GM03348 (cell line): Measurements from ENCODE around the gene PTRH1.

Experiments
- DNase-seq: peaks from one replicate; pipeline ENCODE4 v3.0.0; 2012; ENCODE audit warnings: low spot score

The PTRH1 gene

DNA sequence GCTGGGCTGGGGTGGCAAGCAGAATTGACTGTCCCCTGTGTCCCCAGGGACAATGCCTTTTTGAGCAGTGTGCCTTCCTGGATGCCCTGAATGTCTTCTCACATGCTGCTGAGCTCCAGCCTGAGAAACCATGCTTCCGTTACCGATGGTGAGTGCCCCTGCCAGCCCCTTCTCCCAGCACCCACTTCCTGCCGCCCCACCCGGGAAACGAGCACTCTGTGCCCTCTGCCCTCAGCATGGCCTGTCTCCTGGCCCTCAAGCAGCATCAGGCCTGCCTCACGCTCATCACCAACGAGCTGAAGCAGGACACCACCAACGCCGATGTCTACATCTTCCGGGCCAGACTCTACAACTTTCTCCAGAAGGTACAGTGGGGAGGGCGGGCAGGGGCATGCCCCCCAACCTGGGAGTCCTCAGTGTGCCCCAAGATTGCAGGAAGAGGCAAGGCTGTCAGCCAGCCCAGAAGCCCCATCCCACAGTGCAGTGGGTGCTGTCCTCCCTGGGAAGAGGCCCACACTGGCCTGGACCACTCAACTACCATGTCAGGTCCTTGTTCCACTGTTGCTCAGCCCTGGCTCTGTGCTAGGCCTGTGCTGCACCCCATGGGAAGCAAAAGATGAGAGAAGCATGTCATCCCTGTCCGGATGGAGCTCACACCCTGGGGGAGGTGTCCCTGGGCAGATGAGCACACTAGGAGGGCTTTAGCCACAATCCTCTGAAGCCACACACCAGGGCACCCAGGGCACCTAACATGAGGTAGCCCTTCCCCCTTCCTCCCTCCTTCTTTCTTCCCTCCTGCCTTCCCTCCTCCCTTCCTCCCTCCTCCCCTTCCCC is 4.8 kb upstream of the PTRH1 start:
- no peak for DNase-seq

DNA sequence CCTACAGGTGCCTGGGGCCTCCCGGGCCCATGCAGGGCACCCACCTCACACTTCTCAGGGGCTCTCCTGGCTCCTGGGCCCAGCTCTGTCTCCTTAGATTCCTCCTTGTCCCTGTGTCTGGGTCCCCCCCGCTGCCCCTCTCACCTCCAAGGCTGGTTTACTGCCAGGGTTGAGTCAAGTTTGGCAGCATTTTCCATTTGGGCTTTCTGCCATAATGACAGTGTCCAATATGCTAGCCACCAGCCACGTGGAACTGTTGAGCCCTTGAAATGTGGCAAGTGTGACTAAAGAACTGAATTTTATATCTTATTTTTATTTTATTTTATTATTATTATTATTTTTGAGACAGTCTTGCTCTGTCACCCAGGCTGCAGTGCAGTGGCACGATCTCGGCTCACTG is 2.3 kb upstream of the PTRH1 start:
- DNase-seq = no peak

DNA sequence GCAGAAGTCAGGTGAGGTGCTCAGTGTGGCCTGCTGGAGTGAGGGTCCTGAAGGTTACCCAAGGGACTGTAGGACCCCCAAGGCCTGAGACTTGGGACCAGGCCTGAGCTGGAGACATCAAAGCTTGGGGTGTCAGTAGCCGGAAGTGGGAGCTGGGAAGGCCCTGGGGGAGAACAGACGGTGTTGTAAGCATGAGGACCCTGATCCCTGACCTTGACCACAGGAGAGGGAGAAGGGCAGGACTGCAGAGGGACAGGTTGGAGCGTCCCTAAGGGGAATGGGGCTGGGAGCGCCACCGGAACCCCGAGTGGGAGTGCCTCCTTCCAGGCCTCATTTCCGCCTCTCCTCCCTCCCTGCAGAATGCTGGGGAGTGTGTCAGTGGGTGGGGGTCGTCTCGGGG is 949 bp upstream of the PTRH1 start:
- no peak for DNase-seq

GRCh38 chr9:127714951-127715469 is 453 bp downstream of the PTRH1 start:
- DNase-seq = peak; percentile 60

DNA sequence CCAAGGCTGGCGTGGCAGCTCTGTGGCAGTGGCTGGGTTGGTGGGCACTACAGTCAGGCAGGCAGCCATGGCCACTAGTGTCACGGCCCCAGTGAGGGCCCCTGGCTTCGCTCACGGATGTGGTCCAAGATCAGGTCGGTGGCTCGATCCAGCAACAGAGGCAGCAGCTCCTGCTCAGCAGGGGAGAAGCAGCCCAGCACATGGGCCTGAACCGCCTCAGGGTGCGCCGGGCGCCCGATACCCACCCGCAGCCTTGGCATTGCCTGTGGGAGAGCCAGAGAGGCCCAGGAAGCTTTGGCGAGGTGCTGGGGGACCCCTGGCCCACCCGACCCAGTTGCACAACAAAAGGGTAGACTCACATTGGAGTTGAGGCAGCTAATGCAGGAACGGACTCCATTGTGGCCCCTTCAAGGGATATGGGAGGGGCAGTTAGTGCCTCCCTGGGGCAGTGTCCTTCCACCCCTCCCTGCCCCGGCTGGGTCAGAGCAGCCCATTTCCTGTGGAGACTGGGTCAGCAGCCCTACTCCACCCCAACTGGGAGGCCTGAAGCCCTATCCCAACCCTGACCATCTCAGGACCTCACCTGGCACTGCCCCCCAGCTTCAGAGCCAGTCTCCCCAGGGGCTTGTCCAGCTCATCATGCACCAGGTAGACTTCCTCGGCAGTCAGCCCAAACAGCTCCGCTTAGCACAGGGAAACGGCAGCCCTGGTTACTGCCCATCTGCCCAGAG is 1.3 kb downstream of the PTRH1 start:
- no peak for DNase-seq

- DNase-seq = no peak
Observed at GRCh38 chr9:127712867-127713266, 2.6 kb downstream of the PTRH1 start.

DNA sequence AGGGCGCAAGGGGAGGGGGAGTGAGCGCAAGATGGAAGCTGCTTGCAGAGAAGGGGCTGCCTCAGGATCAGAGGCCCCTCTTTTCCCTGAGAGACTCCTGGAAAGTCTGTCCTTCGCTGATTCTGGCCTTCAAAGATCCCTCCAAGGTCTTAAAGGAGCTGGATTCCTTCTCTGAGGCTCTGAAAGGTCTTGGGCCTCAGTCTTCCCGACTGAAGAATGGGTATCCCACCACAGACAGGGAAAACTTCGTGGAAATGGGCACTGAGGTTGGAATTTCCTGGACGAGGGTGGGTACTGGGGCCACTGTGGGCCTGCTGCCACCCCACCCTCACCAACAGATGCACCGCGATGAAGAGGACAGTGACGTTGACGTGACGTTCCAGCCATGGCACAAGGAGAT is 3.1 kb downstream of the PTRH1 start:
- no peak for DNase-seq

DNA sequence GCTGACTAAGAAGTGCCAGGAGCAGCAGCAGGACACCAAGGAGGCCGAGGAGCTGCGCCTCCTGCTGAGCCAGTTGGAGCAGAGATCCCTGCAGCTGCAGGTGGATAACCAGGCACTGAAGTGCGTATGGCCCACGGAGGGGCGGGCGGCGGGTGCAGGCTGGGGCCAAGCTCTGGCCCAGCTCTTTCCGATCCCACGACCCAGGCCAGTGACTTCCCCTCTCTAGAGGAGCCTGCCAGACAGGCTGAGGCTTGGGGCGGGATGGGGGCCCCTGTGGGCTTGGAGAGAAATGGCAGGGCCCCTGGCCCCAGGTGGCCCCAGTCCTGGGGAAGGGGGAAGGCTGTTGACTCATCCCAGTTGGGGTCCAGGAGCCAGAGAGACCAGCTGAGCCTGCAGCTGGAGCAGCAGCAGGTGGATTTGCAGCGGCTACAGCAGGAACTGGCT is 3.6 kb downstream of the PTRH1 start:
- DNase-seq = no peak

DNA sequence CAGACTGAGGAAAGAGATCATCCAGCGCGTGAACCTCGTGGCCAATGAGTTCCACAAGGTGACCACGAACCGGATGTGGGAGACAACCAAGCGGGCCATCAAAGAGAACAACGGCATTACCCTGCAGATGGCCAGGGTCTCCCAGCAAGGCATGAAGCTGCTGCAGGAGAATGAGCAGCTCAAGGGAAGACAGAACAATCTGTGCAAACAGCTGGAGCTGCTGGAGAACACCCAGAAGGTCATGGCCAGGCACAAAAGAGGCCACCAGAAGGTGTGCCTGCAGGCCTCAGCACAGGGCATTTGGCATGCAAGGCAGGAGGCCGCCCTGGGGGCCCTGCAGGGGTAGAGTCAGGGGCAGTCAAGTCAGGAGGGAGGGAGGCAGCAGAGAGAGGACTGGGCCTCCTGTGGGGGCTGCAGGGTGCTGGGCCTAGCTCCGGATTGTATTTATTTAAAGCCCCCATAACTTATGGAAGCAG is 4.2 kb downstream of the PTRH1 start:
- no peak for DNase-seq

- no peak for DNase-seq
Observed at GRCh38 chr9:127710204-127710783, 5.2 kb downstream of the PTRH1 start.

GRCh38 chr9:127708952-127709587 is 6.4 kb downstream of the PTRH1 start:
- DNase-seq = no peak

- no peak for DNase-seq
Observed at GRCh38 chr9:127707766-127708165, 7.7 kb downstream of the PTRH1 start.

GRCh38 chr9:127706836-127707241 is 8.6 kb downstream of the PTRH1 start, which contains the start of gene CFAP157:
CFAP157 (plus strand) TSS chr9:127706988; CDS start chr9:127707032, 44 bp downstream.
- DNase-seq = no peak

GRCh38 chr9:127705577-127706379 is 9.7 kb downstream of the PTRH1 start:
- no peak for DNase-seq

DNA sequence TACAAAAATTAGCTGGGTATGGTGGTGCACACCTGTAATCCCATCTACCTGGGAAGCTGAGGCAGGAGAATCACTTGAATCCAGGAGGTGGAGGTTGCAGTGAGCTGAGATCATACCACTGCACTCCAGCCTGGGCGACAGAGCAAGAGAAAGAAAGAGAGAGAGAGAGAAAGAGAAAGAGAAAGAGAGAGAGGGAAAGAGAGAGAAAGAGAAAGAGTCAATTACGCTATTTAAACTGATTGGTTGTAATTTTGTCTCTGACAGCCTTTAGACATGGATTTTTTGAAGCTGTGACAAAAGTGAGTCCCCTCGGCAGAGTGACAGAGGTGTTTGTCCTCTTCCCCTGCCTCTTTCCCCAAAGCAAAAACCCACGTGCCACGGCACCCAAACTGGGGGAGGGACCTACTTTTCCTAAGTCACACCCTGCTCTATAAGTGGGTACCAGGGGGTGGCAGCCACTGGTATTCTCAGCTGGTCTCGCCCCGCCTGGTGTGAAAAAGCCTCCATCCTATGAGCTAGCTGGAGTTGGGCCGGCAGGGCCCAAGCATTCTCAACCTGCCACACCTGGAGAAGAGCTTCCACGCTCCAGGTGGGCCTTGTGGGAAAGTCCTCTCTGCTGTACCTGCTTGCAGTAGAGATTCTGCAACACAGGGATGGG is 12.0 kb downstream of the PTRH1 start:
- DNase-seq = no peak

DNA sequence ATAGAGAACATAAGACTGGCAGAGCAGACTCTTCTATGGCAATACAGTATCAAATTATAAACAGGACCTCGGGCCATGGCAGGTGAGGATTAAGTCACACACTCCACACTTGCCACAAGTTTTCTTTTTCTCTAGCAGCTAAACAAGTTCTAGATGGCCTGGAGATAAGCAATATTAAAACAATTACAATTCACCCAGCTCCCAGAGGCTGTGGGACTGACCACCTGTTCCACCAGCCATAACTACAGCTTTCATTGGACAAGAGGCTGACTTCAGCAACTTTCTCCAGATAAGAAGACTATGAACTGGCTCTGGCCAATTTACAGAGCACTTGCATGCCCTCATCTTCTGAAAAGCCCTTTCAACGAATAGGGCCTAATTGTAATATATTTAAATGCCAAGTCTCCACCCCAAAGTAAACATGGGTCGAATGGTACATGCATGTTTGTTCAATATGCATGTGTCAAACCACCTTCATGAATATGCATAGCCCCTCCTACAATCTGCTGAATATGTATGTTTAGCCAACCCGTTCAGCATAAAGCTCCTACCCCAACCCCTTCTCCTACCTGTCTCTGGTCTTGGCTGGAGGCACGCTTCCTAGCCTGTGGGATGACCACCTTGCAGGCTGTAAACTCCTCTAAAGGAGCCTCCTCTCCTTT is 14.7 kb downstream of the PTRH1 start:
- DNase-seq = no peak

DNA sequence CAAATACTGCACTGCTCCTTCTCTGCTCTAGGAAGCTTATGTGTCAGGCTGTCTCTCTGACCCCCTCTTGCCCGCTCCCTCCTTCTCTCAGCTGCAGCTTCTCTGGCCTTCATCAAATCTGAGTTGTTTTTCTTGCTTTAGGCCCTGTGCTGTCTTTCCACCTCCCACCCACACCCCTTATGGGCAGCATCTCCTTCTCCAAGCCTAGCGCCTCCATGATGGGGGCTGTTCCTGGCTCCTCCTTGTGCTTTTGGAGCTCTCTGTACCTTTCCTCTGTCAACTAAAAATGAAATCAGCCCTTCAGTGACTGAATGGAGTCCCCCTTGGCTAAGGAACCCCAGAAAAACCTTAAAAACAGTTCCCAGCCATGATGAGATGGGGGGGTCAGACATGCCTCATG is 15.3 kb downstream of the PTRH1 start:
- no peak for DNase-seq

GRCh38 chr9:127698985-127699670 is 16.3 kb downstream of the PTRH1 start:
- peak; percentile 99 for DNase-seq

- DNase-seq = no peak
Observed at GRCh38 chr9:127698386-127698785, 17.1 kb downstream of the PTRH1 start.

- DNase-seq = no peak
Observed at GRCh38 chr9:127697575-127697974, 17.9 kb downstream of the PTRH1 start.
